Lung (tissue), 12 donors: ENCODE measurements around the gene GPC5. TPM values are rescaled to one million over a fixed set of nuclear protein-coding genes. Genes with fewer than 3 reads are reported as not detected.

Experiments
- ATAC-seq: fragments of 200-7000 bp; cut with Tn5 transposase; one replicate; pipeline ENCODE4 v1.9.1; 2020; ENCODE audit warnings: moderate number of reproducible peaks; ENCODE audit not compliant: insufficient read depth, low FRiP score
- DNase-seq, 3 donors: peaks; one replicate each; pipeline ENCODE4 v3.0.0-alpha.2; 2013 to 2017
- H3K27ac ChIP-seq, 2 donors: one replicate each; pipeline ENCODE4 v1.5.1; 2013; ENCODE audit warnings: mild to moderate bottlenecking in 2 of 2, moderate library complexity in 2 of 2, control low read depth in 1 of 2, inconsistent platforms in 1 of 2, low read depth in 1 of 2, low read length in 1 of 2
- H3K27me3 ChIP-seq, 3 donors: one replicate each; pipeline ENCODE4 v1.5.1; 2013; ENCODE audit warnings: low read length in 2 of 3; ENCODE audit not compliant: control insufficient read depth in 3 of 3, insufficient read depth in 3 of 3
- H3K36me3 ChIP-seq, 4 donors: one replicate each; pipeline ENCODE4 v1.5.1; 2013; ENCODE audit warnings: low read length in 4 of 4, mild to moderate bottlenecking in 1 of 4, moderate library complexity in 1 of 4; ENCODE audit not compliant: control insufficient read depth in 4 of 4, insufficient read depth in 4 of 4
- H3K4me1 ChIP-seq, 5 donors: one replicate each; pipeline ENCODE4 v1.5.1; 2013; ENCODE audit warnings: low read length in 5 of 5, mild to moderate bottlenecking in 2 of 5, moderate library complexity in 1 of 5; ENCODE audit not compliant: control insufficient read depth in 5 of 5, insufficient read depth in 5 of 5
- H3K4me3 ChIP-seq: one replicate; pipeline ENCODE4 v1.5.1; 2013; ENCODE audit warnings: mild to moderate bottlenecking, control low read depth, moderate library complexity
- H3K9ac ChIP-seq, 2 donors: one replicate each; pipeline ENCODE4 v1.5.1; 2013; ENCODE audit warnings: low read length in 2 of 2, control low read depth in 1 of 2; ENCODE audit not compliant: insufficient read depth in 1 of 2
- H3K9me3 ChIP-seq, 4 donors: one replicate each; pipeline ENCODE4 v1.5.1; 2013; ENCODE audit warnings: low read length in 3 of 4, mild to moderate bottlenecking in 1 of 4, moderate library complexity in 1 of 4; ENCODE audit not compliant: control insufficient read depth in 4 of 4, insufficient read depth in 3 of 4
- WGBS, 2 donors: extraction: QIAGEN DNeasy Blood & Tissue Kit; methylation state at CpG; one replicate each; pipeline ENCODE4 v1.1.7; 2013; 5-methylcytosine and 5-hydroxymethylcytosine counted together
- polyA plus RNA-seq, 2 donors: library from polyadenylated mRNA; stranded (reverse); fragments of 200-250 nt; gene quantifications; one replicate each; pipeline ENCODE4 v1.2.1, GENCODE V29; 2013
- total RNA-seq, 2 donors: library from RNA; depleted of rRNA in 1 of 2; stranded (reverse); fragments of >200 nt in 1 of 2; gene quantifications; one replicate each; pipeline ENCODE4 v1.2.1, GENCODE V29; 2014 to 2021
- TF ChIP-seq, protein P1 (sequence below): IDR thresholded peaks from 2 replicates; pipeline ENCODE4 v1.5.1; 2012; ENCODE audit warnings: mild to moderate bottlenecking; ENCODE audit errors: control extremely low read depth, extremely low read depth
- donor health status: control.
- donor health status: control.
- donor health status: Bipolar disorder and iron deficiency.
- donor health status: healthy.
- donor health status: DM: yes; HTN: yes; CAD: no.

Gene GPC5
- total and polyA plus RNA-seq, 4 donors = 0.55 to 37.3 (median 4.4) TPM

- no peaks in the 10 kb centered on the region for H3K4me1 ChIP-seq
- 84 to 90% methylated on average over 9 of the region's 9 CpGs for WGBS, 2 donors
- H3K9me3 ChIP-seq = no peaks in the 10 kb centered on the region
- no peaks in the 10 kb centered on the region for H3K36me3 ChIP-seq
- no peak overlapping the region for H3K4me3 ChIP-seq
- TF ChIP-seq, protein P1, sequence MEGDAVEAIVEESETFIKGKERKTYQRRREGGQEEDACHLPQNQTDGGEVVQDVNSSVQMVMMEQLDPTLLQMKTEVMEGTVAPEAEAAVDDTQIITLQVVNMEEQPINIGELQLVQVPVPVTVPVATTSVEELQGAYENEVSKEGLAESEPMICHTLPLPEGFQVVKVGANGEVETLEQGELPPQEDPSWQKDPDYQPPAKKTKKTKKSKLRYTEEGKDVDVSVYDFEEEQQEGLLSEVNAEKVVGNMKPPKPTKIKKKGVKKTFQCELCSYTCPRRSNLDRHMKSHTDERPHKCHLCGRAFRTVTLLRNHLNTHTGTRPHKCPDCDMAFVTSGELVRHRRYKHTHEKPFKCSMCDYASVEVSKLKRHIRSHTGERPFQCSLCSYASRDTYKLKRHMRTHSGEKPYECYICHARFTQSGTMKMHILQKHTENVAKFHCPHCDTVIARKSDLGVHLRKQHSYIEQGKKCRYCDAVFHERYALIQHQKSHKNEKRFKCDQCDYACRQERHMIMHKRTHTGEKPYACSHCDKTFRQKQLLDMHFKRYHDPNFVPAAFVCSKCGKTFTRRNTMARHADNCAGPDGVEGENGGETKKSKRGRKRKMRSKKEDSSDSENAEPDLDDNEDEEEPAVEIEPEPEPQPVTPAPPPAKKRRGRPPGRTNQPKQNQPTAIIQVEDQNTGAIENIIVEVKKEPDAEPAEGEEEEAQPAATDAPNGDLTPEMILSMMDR = no peak
- H3K9ac ChIP-seq = no peak overlapping the region
- no peak for DNase-seq
- no peak overlapping the region for H3K27ac ChIP-seq
- ATAC-seq = no peak
- no peaks in the 10 kb centered on the region for H3K27me3 ChIP-seq
These were observed 202.9 kb downstream of the GPC5 start for GRCh38 chr13:91601273-91601672.

DNA sequence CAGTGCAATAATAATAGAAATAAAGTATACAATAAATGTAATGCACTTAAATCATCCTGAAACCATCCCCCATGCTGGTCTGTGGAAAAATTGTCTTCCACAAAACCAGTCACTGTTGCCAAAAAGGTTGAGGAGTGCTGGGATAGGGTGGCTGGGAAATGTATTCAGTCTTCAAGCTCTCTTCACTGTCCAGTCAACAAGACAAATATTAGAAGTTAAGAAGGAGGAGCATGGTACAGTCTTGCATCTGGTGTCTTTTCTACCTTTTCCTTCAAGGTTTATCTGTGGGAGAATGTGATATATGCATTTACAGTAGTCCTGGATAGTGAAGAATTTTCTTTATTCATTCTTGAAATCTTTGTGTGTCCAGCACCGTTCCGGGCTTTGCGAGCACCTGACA lies 203.4 kb downstream of the GPC5 start:
- Histone ChIP-seq H3K9ac (no peak overlapping the region), H3K4me3 (no peak overlapping the region), H3K27ac (no peak overlapping the region), H3K4me1 (no peaks in the 10 kb centered on the region), H3K9me3 (no peaks in the 10 kb centered on the region), H3K36me3 (no peaks in the 10 kb centered on the region), H3K27me3 (no peaks in the 10 kb centered on the region)
- TF ChIP-seq, protein P1 = no peak
- 87 to 94% methylated on average over 3 of the region's 3 CpGs for WGBS, 2 donors
- ATAC-seq (no peak), DNase-seq (no peak)

GRCh38 chr13:91609353-91609752 lies 210.9 kb downstream of the GPC5 start:
- TF ChIP-seq, protein P1 = no peak
- no peaks in the 10 kb centered on the region for H3K27me3 ChIP-seq
- peaks cover 0 to 4% (median 0%) of the 10 kb centered on the region in 5 donors for H3K4me1 ChIP-seq
- ATAC-seq (no peak), DNase-seq (peak in 1 of 3 donors; percentile 4)
- WGBS, 2 donors = 57 to 64% methylated on average over 3 of the region's 3 CpGs
- no peaks in the 10 kb centered on the region for H3K36me3 ChIP-seq
- H3K4me3 ChIP-seq = no peak overlapping the region
- H3K27ac ChIP-seq = no peak overlapping the region
- H3K9me3 ChIP-seq = no peaks in the 10 kb centered on the region
- no peak overlapping the region for H3K9ac ChIP-seq

DNA sequence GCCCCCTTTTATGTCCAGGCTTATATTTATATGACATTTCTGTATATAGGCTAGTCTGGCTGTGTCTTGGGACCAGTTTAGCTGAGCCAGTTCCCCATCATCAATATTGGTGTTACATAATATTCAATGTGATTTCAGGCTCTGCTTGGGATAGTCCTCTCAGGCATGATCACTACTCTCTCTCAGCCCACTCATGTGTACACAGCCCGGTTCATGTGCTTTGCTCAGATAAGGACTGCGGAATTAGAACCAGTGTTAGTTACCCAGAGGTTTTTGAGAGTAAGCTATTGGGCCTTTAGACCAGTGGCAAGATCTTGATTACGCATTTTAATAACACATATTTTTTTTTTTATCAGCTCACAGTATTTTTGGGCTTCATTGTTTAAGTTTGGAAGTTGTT lies 219.9 kb downstream of the GPC5 start:
- Histone ChIP-seq H3K27me3 (no peaks in the 10 kb centered on the region), H3K4me1 (no peaks in the 10 kb centered on the region), H3K4me3 (no peak overlapping the region), H3K9ac (no peak overlapping the region), H3K27ac (no peak overlapping the region), H3K36me3 (no peaks in the 10 kb centered on the region), H3K9me3 (no peaks in the 10 kb centered on the region)
- DNase-seq (no peak), ATAC-seq (no peak)
- TF ChIP-seq, protein P1 = no peak
- WGBS, 2 donors = 87 to 91% methylated on average over 3 of the region's 3 CpGs
